Colon (tissue), 2 donors: ENCODE results near the gene TADA2A.

Source experiments
- FAIRE-seq: peaks from 2 replicates; lab custom pipeline; 2012; peaks lifted over from hg19 to GRCh38; lab: Jason Lieb, UNC
- donor health status: control.
- donor health status: control.

TADA2A gene

DNA sequence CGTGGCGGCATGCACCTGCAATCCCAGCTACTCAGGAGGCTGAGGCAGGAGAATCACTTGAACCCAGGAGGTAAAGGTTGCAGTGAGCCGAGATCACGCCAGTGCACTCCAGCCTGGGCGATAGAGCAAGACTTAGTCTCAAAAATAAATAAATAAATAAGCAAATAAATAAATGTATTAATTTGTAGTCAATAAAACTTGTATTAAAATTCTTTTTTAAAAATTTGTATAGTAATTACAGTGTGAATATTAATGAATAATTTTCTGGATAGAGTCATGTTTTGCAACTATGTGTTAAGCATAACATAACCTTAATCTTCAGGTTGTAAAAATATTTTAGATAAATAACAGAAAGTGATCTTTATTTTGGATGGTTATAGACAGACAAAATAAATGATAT, 55.8 kb downstream of the TADA2A start:
- no peak for FAIRE-seq

- FAIRE-seq, result no peak
These were observed 56.4 kb downstream of the TADA2A start for GRCh38 chr17:37463039-37463438.

- no peak for FAIRE-seq
These were observed 58.5 kb downstream of the TADA2A start for GRCh38 chr17:37465069-37465616.

DNA sequence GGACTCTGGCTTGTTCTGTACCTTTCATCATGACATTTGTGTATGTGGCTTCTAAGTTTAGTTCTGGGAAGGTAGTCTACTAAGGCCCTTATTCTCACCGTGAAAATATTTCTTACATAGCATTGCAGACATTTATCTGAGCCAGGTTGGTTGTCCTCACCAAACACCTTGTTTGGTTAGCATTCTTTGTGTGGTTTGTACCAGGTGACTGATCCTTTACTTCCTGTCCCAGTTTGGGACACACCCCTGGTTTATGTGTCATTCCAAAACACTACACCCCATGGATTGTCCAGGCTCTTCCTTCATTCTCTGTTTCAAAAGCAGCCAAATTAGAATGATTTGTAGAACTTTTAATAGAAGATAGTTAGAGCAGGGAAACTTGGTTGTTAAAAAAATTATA, 59.8 kb downstream of the TADA2A start:
- FAIRE-seq, result no peak

DNA sequence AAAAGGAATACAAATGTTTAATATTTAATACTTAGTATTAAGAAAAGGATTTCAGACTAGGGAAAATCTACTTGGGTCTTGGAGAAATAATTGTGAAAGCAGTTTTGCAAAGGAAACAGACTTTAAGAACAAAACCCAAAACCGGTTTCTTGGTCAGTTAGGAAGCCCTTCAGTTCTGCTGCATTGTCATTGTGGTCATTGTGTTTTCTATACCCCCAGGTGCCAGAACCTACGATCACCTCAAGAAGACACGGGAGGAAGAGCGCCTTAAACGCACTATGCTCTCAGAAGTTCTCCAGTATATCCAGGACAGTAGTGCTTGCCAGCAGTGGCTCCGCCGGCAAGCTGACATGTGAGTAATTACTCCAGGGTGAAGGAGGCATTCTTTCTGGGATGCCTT, 63.5 kb downstream of the TADA2A start:
- no peak for FAIRE-seq

- no peak for FAIRE-seq
These were observed 69.2 kb downstream of the TADA2A start for GRCh38 chr17:37475731-37476420.

- FAIRE-seq, result no peak
These were observed 69.9 kb downstream of the TADA2A start for GRCh38 chr17:37476431-37477120.

- FAIRE-seq, result no peak
These were observed 71.5 kb downstream of the TADA2A start for GRCh38 chr17:37478187-37478586.

- no peak for FAIRE-seq
These were observed 72.3 kb downstream of the TADA2A start for GRCh38 chr17:37479025-37479424.

DNA sequence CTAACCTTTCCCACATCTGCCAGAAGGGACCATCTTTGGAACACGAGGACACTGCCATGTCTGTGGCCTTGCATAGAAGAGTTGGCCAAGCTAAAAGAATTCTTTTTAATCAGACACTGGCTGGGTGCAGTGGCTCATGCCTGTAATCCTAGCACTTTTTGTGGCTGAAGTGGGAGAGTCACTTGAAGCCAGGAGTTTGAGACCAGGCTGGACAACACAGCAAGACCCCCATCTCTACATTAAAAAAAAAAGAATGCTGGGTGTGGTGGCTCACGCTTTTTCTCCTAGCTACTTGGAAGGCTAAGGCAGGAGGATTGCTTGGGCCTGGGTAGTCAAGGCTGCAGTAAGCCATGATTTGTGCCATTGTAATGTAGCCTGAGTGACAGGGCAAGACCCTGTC, 73.7 kb downstream of the TADA2A start:
- no peak for FAIRE-seq

DNA sequence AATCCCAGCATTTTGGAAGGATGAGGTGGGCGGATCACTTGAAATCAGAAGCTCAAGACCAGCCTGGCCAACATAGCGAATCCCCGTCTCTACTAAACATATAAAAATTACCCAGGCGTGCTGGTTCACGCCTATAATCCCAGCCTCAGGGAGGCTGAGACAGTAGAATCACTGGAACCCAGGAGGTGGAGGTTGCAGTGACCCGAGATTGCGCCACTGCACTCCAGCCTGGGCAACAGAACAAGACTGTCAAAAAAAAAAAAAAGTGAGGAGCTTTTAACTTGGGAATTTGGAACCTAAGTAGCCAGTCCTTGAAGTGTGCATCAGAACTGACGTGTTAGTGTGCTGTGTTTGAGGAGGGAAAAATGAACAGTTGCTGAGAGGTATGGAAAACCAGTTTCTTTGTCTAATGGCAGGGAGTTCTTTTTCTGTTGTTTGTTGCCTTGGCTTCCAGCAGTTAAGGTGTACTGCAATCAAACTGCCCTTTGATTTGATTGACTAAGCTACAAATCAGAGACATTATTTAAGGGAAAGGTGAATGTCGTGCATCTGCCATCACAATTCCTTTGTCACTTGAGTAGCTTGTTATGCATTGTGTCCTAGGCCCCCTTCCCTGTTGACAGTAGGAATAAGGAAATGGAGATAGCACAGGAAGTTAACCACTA, 74.4 kb downstream of the TADA2A start:
- FAIRE-seq, result no peak

DNA sequence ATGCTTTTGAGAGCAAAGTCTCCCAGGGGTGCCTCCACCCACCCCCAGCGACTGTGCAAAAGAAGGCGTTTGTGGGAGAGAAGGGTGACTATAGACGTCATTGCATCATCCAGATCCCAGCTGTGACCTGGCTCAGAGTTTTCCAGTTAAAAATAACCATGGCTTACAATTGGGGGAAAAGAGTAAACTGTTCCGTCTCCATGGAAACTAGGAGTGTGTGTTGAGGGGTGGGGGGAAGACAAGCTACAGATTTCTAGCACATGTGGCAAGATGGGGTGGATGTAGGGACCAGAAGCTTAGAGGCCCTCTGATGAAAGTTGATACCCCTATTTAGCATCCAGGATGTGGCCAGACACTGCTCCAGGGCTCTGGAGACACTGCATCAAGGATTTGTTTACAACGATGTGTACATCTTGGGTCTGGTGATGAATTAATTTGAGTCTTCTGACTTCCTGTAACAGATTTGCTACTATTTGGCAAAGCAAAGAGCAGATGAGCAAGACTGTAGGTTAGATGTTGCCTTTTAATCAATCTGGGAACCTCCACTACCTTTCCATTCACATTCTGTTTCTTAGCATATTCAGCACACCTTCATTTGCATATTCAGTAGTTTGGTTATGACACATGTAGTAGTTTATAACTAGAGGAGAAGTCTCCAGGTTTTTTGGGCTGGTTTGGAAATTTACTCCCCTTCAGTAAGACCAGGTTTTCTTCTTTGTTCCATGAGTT, 76.8 kb downstream of the TADA2A start:
- no peak for FAIRE-seq

DNA sequence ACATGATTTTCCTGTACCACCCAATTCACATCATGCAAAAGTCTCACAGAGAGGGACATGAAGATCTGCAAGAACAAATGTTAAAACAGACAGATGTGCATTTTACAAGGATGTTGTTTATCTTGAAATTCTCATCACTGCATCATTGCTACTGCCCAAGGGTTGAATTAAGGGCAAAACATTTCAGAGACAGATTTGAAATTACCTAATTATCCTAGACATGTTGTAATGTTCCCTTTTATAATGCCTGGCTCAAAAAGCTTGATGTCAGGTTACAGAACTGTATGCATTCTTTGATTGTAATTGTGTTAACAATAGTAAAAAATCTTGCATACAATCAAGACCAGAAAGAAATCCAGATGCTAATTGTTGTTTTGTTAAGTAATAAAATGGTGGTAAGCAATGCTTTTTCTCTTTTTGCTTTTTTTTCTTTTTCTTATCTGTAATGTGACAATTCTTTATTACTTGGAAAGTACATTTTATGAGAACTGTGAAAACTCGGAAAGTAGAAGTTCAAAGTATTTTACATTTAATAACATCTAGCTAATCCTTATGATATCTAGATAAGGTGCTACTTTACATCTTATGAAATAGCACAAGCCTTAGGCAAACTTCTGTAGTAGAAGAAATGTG, 79.4 kb downstream of the TADA2A start:
- no peak for FAIRE-seq

- FAIRE-seq, result no peak
These were observed 81.4 kb downstream of the TADA2A start for GRCh38 chr17:37488009-37488604.

DNA sequence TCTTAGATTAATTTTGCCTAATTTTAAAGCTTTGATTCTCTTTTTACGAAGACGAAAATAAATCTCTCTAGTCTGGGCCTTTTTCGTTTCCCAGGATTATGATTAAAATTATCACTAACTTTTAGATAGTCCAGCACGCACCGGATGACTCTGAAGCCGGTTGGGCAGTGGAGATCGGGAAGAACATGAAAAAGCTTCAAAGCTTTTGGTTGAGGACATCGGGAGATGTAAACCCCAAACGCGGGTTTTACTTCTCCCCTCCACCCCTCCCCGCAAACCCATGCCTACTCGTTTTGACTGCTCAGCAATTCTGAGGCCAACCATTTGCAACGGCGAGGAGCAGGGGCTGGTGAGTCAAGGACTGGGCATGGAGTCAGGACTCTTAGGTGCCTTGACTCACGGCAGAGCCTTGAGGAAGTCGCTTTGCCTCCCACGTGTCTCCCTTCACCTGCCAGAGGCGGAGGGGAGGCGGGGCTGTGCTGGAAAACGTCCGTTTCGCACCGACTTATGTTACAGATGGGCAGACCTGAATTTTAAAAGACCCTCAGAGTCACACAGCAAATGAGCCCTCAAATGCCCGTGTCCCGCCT, 82.0 kb downstream of the TADA2A start:
- no peak for FAIRE-seq

DNA sequence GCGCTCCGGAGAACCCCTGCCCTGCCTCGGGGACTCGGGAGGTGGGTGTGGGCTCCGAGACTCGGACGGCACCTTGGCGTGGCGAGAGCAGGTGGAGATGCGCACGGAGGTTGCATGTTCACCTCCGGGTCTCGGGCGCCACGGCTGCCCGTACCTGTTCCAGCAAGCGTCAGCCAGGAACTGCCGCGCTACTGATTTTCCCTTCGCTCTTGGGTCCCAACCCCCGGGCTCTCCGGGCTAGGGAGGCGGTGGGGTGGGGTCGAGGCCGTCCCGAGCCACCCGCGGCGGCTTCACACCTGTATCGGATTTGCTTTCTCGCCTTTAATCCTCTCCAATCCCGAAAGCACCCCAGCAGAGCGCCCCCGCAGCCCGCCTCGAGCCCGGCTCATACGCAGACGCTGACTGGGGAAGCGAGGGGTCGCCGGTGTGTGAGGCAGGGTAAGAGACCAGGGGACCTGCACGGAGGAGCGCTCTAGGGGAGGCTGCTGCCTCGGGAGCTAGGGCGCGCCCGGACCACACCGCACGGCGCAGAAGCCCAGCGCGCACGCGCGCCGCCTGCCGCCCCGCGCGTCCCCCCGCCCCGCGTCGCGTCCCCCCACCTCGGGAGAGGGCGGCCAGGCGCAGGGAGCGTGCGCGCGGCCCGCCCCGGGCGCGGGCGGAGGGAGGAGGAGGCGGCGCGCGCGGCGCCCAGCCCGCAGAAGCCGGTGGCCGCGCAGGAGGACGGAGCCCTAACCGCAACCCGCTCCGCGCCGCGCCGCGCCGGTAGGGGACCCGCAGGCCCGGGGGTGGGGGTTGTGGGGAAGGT, 82.7 kb downstream of the TADA2A start, which contains the start of gene DUSP14:
DUSP14 (plus strand) TSS at position 695 of the 805 bp plus-strand sequence. CDS start 22,382 bp downstream, outside the sequence.
- no peak for FAIRE-seq

GRCh38 chr17:37490022-37490587, 83.4 kb downstream of the TADA2A start:
- no peak for FAIRE-seq

DNA sequence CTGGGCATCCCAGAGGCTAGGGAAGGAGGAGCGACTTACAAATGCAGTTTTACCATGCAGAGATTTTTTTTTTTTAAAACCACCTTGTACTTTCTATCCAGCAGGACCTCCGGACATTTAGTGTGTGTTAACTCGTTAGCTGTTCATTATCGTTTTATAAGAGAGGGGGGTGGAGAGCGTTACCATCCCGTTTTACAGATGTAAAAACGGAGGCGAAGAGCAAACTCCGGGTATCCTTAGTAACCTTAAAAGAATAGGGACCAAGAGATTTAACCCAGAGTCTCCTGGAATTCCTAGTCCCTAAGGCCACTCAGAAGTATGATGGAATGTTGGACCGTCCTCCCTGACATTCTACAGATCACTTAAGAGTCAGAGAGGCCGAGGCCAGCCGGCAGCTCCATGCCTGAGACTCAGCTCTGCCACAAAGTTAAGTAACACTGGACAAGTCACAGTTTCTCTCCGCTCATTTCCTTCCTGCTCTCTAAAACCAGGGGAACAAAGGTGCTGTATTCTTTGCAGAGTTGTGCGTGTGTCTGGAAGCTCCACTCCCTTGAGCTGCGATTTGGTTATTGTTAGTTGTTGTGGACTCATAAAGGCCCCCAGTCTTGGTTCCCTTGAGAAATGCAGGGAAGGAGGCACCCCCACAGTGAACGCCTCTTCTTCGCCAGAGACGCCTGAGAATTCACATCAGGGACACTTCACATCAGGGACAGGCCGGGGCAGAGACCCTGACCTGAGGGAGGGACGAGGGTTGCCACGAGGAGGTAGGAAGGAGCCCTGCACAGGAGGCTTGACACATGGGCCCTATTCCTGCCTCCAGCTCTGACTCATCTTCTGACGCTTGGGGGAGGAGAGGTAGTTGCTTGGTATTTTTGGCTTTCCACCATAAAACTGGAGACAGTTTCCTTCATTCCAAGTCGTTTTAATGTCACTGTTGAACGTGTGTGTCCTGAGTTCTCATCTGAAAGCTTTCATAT, 84.2 kb downstream of the TADA2A start:
- no peak for FAIRE-seq

DNA sequence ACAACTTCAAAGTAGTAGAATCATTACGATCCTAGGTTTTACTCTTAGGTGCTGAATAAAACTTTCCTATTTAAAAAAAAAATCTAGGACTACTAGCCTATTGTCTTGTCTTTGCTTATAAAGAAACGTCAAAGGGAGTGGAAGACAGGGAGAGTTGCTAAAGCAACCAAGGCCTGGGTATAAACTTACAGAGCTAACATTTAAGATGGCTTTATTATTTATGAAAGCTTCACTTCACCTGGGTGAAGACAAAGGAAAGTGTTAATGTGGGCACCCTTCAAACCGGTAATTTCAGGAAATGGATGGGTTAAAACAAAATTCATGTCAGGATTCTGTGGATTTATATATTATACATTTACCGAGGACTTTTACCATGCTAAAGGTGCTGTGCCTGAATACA, 85.5 kb downstream of the TADA2A start:
- FAIRE-seq, result no peak
